CD4-positive, alpha-beta T cell (primary cell): ENCODE data around the gene KANK2. TPM values are rescaled to one million over a fixed set of nuclear protein-coding genes. Genes with fewer than 3 reads are reported as not detected.

Source experiments
- ATAC-seq: fragments of 200-7000 bp; cut with Tn5 transposase; one replicate; pipeline ENCODE4 v1.10.0; 2022; ENCODE audit warnings: mild to moderate bottlenecking; ENCODE audit not compliant: poor library complexity
- CTCF ChIA-PET: fragments of 350-600 bp; sonication (Branson Sonifier 250); formaldehyde crosslinking; loops from one replicate; lab custom pipeline; 2021; ENCODE audit warnings: antibody characterized with exemption, inconsistent platforms; lab: Charles Lee
- POLR2A ChIA-PET: fragments of 350-600 bp; sonication (Branson Sonifier 250); formaldehyde crosslinking; loops from one replicate; lab custom pipeline; 2021; ENCODE audit warnings: antibody characterized with exemption, inconsistent platforms; lab: Charles Lee
- DNase-seq, 14 experiments: peaks; one replicate each; pipeline ENCODE4 v3.0.0-alpha.2; 2013 to 2020; ENCODE audit warnings: mixed read lengths in 2 of 14
- H3K27ac ChIP-seq, 2 donors: one replicate each; pipeline versions ENCODE4 v1.5.1 to v1.7.0; 2013; ENCODE audit warnings: low read length in 2 of 2, low read depth in 1 of 2, mild to moderate bottlenecking in 1 of 2
- H3K27me3 ChIP-seq, 2 experiments: 1 replicate in 1 of 2; 2 replicates in 1 of 2; pipeline versions ENCODE4 v1.6.1 to v1.7.0; 2013; ENCODE audit warnings: low read length in 2 of 2, control low read depth in 1 of 2, mild to moderate bottlenecking in 1 of 2, moderate library complexity in 1 of 2; ENCODE audit not compliant: insufficient read depth in 2 of 2, control insufficient read depth in 1 of 2
- H3K36me3 ChIP-seq: one replicate; pipeline ENCODE4 v1.6.1; 2013; ENCODE audit warnings: low read length, control low read depth; ENCODE audit not compliant: insufficient read depth
- H3K4me1 ChIP-seq: one replicate; pipeline ENCODE4 v1.6.1; 2013; ENCODE audit warnings: low read length, control low read depth; ENCODE audit not compliant: insufficient read depth
- H3K4me3 ChIP-seq: one replicate; pipeline ENCODE4 v1.5.1; 2013; ENCODE audit warnings: mild to moderate bottlenecking, low read length, moderate library complexity
- H3K9me3 ChIP-seq, 2 experiments: 1 replicate in 1 of 2; 2 replicates in 1 of 2; pipeline versions ENCODE4 v1.6.1 to v1.7.0; 2013; ENCODE audit warnings: low read length in 2 of 2, mild to moderate bottlenecking in 2 of 2, control low read depth in 1 of 2, moderate library complexity in 1 of 2; ENCODE audit not compliant: control insufficient read depth in 1 of 2, insufficient read depth in 1 of 2
- H3K27ac Mint-ChIP-seq: one replicate; pipeline ENCODE4 v1.8.0; 2020; ENCODE audit warnings: mixed read lengths
- H3K27me3 Mint-ChIP-seq: one replicate; pipeline ENCODE4 v1.8.0; 2021; ENCODE audit warnings: mixed read lengths
- H3K36me3 Mint-ChIP-seq: one replicate; pipeline ENCODE4 v1.8.0; 2021; ENCODE audit warnings: low read depth, mixed read lengths
- H3K4me1 Mint-ChIP-seq: one replicate; pipeline ENCODE4 v1.8.0; 2021; ENCODE audit warnings: low read depth, mixed read lengths
- H3K4me3 Mint-ChIP-seq: one replicate; pipeline ENCODE4 v1.8.0; 2020; ENCODE audit warnings: mild to moderate bottlenecking, mixed read lengths
- H3K9me3 Mint-ChIP-seq: one replicate; pipeline ENCODE4 v1.8.0; 2020; ENCODE audit warnings: mixed read lengths
- intact Hi-C, 2 experiments: fragments of 100-400 bp; cut with DNase I in 1 of 2; cut with micrococcal nuclease in 1 of 2; formaldehyde crosslinking; loops; one replicate each; pipeline versions ENCODE4 v1.15.1 to v1.9.0; 2023 to 2025; cut with DNase I, micrococcal nuclease
- total RNA-seq, 174 experiments: library from RNA in 2 of 174; stranded (reverse) in 2 of 174; gene quantifications; one replicate each; pipeline ENCODE4 v1.2.3 and lab custom pipeline; 2021 to 2026
- TF ChIP-seq, protein P1 (sequence below): fragments of 200-600 bp; IDR thresholded peaks from one replicate; pipeline ENCODE4 v1.8.0; 2022; ENCODE audit warnings: antibody characterized with exemption, mild to moderate bottlenecking

KANK2 gene
- total RNA-seq, 2 experiments from 2014 or later = not detected

DNA sequence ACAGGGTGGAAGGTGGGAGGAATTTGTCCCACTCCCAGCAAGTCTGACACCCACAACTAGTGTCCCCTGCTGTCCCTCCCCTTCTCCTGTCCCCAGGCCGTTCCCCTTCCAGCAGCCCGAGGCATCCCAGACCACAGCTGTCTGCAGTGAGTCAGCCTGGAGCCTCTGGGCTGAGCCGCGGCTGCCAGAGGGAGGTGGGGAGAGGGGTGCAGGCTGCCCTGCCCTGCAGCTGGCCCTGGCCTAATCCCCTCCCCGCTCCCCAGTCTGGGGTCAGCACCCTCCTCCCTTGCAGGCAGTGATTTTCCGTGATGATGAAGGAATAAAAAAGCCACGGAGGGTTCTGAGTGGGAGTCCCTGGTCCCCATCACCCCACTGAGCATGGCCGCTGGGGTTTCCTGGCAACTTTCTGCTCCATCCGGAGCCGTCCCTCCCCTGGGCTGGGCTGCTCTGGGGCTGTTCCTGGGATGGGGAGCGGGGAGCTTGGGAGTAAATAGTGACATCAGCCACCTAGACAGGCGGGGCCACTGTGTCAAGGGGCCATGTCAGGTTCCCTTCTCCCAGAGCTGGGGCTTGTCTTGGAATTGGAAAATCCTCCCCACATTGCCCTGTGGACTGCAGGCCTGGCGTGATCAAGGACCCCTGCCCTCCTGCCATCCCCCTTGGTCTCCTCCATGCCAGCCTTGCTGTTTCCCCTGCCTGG, 58.6 kb downstream of the KANK2 start:
- Mint-ChIP-seq H3K9me3 (no peaks in the 10 kb centered on the region), H3K4me1 (peaks cover 8% of the 10 kb centered on the region), H3K27me3 (no peaks in the 10 kb centered on the region), H3K36me3 (no peaks in the 10 kb centered on the region), H3K27ac (no peak overlapping the region), H3K4me3 (no peak overlapping the region)
- ATAC-seq (no peak), DNase-seq (no peak)
- no peaks in the 10 kb centered on the region for H3K27me3 ChIP-seq
- H3K9me3 ChIP-seq = no peaks in the 10 kb centered on the region
- no peak overlapping the region for H3K4me3 ChIP-seq
- TF ChIP-seq, protein P1, sequence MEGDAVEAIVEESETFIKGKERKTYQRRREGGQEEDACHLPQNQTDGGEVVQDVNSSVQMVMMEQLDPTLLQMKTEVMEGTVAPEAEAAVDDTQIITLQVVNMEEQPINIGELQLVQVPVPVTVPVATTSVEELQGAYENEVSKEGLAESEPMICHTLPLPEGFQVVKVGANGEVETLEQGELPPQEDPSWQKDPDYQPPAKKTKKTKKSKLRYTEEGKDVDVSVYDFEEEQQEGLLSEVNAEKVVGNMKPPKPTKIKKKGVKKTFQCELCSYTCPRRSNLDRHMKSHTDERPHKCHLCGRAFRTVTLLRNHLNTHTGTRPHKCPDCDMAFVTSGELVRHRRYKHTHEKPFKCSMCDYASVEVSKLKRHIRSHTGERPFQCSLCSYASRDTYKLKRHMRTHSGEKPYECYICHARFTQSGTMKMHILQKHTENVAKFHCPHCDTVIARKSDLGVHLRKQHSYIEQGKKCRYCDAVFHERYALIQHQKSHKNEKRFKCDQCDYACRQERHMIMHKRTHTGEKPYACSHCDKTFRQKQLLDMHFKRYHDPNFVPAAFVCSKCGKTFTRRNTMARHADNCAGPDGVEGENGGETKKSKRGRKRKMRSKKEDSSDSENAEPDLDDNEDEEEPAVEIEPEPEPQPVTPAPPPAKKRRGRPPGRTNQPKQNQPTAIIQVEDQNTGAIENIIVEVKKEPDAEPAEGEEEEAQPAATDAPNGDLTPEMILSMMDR = no peak
- POLR2A ChIA-PET = no interaction called here
- peaks cover 33% of the 10 kb centered on the region for H3K4me1 ChIP-seq
- CTCF ChIA-PET = interaction anchor here (1.0 to 3.4 kb wide), 2 partner anchors 12 to 103 kb away, joined by 6 to 9 read pairs; no protein-coding TSS in a partner anchor
- intact Hi-C loops = loop anchor here in 1 of 2 experiments (10.0 kb wide), 1 partner anchor 446 kb away; no protein-coding TSS in a partner anchor
- H3K27ac ChIP-seq = no peak overlapping the region
- H3K36me3 ChIP-seq = no peaks in the 10 kb centered on the region

DNA sequence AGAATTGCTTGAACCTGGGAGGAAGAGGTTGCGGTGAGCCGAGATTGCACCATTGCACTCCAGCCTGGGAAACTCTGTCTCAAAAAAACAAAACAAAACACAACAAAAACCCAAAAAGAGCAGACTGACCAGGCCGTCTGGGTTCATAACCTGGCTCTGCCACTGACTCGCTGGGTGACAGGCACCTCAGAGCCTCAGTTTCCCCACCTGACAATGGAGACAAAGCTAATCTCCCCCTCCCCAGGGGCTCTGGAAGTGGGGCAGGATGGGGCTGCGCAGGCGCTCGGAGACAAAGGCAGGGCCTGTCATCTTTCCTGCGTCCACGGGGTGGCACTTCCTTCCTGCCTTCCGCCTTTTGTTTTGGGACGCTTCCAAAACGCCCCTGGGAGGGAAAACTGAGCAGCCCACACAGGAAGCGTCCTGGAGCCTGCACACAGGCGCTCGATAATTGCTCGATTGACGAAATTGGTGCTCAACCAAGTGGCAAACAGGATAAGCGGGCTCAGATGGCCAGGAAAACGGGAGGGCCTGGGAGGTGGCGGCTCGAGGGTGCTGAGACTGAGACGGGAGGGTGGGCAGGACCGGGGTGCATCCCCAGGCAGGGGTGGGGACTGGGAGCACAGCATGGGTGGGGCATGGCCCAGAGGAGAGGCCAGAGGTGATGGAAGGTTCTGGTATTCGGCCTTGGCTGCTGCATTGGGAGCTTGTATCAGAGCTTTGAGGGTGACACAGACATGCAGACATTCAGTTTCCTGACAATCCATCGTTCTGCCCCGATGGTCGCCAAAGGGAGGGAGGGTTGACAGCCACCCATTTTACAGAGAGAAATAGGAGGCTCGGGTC, 59.6 kb downstream of the KANK2 start:
- Histone ChIP-seq H3K36me3 (no peaks in the 10 kb centered on the region), H3K27me3 (no peaks in the 10 kb centered on the region), H3K4me1 (peaks cover 25% of the 10 kb centered on the region), H3K27ac (no peak overlapping the region), H3K4me3 (peak overlapping the region; percentile 51), H3K9me3 (no peaks in the 10 kb centered on the region)
- POLR2A ChIA-PET = interaction anchor here (0.5 to 1.1 kb wide), 3 partner anchors 183 to 893 kb away, joined by 3 to 5 read pairs (median 3); no protein-coding TSS in a partner anchor
- no peaks in the 10 kb centered on the region for H3K9me3 Mint-ChIP-seq
- no peaks in the 10 kb centered on the region for H3K27me3 Mint-ChIP-seq
- ATAC-seq (peak; percentile 92), DNase-seq (peak; percentile 27 to 80 (median 49))
- peak overlapping the region; percentile 8 for H3K27ac Mint-ChIP-seq
- CTCF ChIA-PET = interaction anchor here (1.0 to 3.4 kb wide), 2 partner anchors 11 to 102 kb away, joined by 6 to 9 read pairs; no protein-coding TSS in a partner anchor
- peak overlapping the region; percentile 83 for H3K4me3 Mint-ChIP-seq
- TF ChIP-seq, protein P1 = peak; percentile 74
- intact Hi-C loops = loop anchor here in 1 of 2 experiments (1.0 to 10.0 kb wide), 3 partner anchors 66 to 447 kb away; no protein-coding TSS in a partner anchor
- H3K36me3 Mint-ChIP-seq = peaks cover 3% of the 10 kb centered on the region
- H3K4me1 Mint-ChIP-seq = peaks cover 8% of the 10 kb centered on the region

DNA sequence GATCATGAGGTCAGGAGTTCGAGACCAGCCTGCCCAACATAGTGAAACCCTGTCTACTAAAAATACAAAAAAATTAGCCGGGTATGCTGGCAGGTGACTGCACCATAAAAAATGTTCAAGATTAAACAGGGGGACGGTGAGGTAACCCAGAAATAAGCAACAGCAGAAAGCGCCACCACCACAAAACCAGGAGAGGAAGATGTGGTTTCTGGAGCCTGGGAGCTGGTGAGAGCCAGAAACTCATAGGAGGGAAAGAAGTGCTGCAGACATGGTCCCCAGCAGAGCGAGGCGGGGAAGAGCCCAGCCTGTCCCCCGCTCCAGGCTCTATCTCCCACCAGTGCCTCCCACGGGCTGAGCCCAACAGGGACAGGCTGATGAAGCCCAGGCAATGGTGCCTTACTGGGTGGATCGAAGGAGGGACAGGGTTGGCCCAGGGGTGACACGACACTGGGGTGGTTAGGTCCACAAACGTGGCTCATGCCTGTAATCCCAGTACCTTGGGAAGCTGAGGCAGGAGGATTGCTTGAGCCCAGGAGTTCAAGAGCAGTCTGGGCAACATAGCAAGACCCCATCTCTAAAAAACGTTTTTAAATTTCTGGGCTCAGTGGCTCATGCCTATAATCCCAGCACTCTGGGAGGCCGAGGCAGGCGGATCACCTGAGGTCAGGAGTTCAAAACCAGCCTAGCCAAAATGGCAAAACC, 60.8 kb downstream of the KANK2 start:
- POLR2A ChIA-PET = interaction anchor here (0.6 kb wide), 2 partner anchors 184 to 475 kb away, joined by 3 to 5 read pairs; no protein-coding TSS in a partner anchor
- CTCF ChIA-PET = interaction anchor here (3.4 kb wide), 1 partner anchor 101 kb away, joined by 9 read pairs; no protein-coding TSS in a partner anchor
- H3K4me3 Mint-ChIP-seq = no peak overlapping the region

More for the DNA sequence above, 60.8 kb downstream of the KANK2 start:
- Histone ChIP-seq H3K27me3 (no peaks in the 10 kb centered on the region), H3K4me1 (peaks cover 22% of the 10 kb centered on the region), H3K4me3 (no peak overlapping the region), H3K36me3 (peaks cover 7% of the 10 kb centered on the region), H3K27ac (no peak overlapping the region), H3K9me3 (no peaks in the 10 kb centered on the region)
- TF ChIP-seq, protein P1 = no peak
- peaks cover 8% of the 10 kb centered on the region for H3K36me3 Mint-ChIP-seq
- H3K9me3 Mint-ChIP-seq = no peaks in the 10 kb centered on the region
- no peaks in the 10 kb centered on the region for H3K27me3 Mint-ChIP-seq
- DNase-seq (no peak), ATAC-seq (no peak)
- H3K27ac Mint-ChIP-seq = no peak overlapping the region
- intact Hi-C loops = loop anchor here in 1 of 2 experiments (1.0 to 10.0 kb wide), 3 partner anchors 67 to 448 kb away; no protein-coding TSS in a partner anchor
- peaks cover 8% of the 10 kb centered on the region for H3K4me1 Mint-ChIP-seq
